H7 (cell line): ENCODE results near the gene EML2. TPM values are rescaled to one million over a fixed set of nuclear protein-coding genes. Genes with fewer than 3 reads are reported as not detected.
"Not testable (repeated sequence)": the region's sequence is repeated elsewhere in the genome, so short reads cannot be mapped to it uniquely, and the experiment has no call there.

ENCODE experiments used
- DNase-seq: peaks from one replicate; pipeline ENCODE4 v3.0.0; 2012
- H3K27me3 ChIP-seq: 2 replicates; pipeline ENCODE4 v1.6.0; 2011; ENCODE audit warnings: mild to moderate bottlenecking, low read length; ENCODE audit not compliant: control insufficient read depth, insufficient read depth
- H3K36me3 ChIP-seq: replicated peaks from 2 replicates; pipeline ENCODE4 v1.5.1; 2011; ENCODE audit warnings: low read length; ENCODE audit not compliant: control insufficient read depth, insufficient read depth
- H3K4me3 ChIP-seq: 2 replicates; pipeline ENCODE4 v1.5.1; 2011; ENCODE audit warnings: low read depth, mild to moderate bottlenecking, control low read depth, low read length, moderate library complexity; ENCODE audit not compliant: insufficient read depth
- total RNA-seq: library from RNA; depleted of rRNA; stranded (reverse); fragments of >200 nt; shearing (Covaris generic); gene quantifications from 2 replicates; pipeline ENCODE4 v1.2.3, GENCODE V29; 2014

EML2 gene
- total RNA-seq, 1 experiment from 2014 or later: 42.5 TPM

DNA sequence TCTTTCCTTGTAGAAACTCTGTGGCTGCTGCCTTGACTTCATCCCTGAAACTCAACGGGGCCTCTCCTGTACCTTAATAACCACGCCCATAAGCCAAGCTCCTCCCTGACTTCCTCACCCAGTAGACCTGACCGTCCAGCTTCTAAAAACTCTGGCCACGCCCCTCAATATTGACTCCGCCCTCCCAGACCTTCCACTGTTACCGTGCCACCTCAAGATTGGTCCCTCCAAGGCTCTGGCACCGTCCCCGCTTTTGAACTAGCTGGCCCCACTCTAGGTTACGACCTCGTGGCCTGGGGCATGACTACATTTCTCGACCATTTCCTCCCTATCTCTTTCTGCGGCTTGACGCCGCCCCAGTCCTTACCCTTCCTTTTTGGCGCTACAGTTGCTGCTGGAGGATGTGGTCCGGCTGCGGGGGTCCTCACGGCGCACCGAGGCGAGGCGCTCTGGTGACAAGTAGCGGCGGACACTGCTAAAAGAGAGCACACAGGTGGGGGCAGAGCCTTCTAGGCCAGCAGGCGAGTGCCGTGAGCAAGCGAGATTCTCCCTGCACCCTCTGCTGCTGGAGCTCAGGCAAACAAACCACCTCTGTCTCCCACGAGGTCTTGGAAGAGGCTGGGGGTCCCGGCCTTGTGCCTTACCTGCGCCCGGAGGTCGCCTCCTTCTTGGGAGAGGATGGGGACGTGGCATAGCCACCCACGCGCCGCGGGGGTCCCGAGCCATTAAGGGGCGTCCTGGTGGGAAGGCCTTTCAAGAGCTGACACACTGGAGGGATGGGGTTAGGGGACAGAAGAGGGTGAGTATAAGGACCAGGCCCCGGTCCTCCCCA lies 2.3 kb upstream of the EML2 start:
- no peaks in the 10 kb centered on the region for H3K36me3 ChIP-seq
- peak overlapping the region; percentile 38 for H3K4me3 ChIP-seq
- peak; percentile 93 for DNase-seq
- peaks cover 8% of the 10 kb centered on the region for H3K27me3 ChIP-seq

DNA sequence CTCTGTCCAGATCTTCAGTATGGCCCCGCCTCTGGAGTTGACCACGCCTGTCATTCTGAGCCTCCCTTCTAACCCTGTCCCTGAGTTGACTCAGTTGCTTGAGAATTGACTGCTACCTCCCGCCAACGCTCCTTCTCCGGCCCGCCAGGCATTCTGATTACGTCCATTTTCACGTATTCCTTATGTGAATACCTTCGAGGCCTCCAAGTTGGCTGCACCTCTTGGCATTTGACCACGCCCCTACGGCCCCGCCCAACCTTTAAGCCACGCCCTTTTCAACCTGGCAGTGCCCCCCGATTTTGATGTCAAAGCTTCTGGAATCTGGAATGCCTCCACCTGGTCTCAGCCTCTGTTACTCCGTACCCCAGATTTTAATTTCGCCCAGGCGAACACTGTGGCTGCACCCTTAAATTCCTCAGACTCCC lies 1.7 kb upstream of the EML2 start:
- H3K36me3 ChIP-seq: no peaks in the 10 kb centered on the region
- H3K27me3 ChIP-seq: peaks cover 8% of the 10 kb centered on the region
- peak overlapping the region; percentile 38 for H3K4me3 ChIP-seq
- peak; percentile 78 for DNase-seq

DNA sequence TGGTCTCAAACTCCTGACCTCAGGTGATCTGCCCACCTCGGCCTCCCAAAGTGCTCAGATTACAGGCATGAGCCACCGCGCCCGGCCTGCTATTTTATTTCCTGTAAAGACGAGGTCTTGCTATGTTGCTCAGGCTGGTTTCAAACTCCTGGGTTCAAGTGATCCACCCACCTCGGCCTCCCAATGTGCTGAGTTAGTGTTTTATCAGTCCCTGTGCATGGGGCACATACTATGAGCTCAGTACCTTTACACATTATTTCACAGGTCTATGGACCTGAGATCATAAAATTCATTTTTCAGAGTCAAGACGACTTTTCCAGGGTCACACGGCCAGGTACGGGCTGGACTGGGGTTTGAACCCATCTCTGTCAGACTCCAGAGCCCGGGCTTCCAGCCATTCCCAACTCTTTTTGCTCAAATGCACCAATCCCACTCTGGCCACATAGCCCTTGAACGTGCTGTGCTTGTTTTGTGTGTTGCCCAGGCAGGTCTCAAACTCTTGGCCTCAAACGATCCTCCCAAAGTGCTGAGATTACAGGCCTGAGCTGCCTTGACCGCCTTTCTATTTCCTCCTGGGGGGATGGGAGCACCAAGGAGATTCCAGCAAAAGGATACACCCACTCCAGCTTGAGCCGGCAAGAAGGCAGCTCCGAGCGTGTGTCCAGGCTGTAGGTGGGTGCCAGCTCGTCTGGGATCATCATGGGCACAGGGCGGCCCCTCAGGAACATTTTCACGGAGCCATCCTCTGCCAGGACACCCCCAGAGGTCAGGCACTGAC lies 1.1 kb downstream of the EML2 start:
- DNase-seq: peak; percentile 55
- Histone ChIP-seq H3K27me3 (peaks cover 1% of the 10 kb centered on the region; the same call in 1 of the 2 replicates), H3K36me3 (no peaks in the 10 kb centered on the region), H3K4me3 (peak overlapping the region; percentile 59)

DNA sequence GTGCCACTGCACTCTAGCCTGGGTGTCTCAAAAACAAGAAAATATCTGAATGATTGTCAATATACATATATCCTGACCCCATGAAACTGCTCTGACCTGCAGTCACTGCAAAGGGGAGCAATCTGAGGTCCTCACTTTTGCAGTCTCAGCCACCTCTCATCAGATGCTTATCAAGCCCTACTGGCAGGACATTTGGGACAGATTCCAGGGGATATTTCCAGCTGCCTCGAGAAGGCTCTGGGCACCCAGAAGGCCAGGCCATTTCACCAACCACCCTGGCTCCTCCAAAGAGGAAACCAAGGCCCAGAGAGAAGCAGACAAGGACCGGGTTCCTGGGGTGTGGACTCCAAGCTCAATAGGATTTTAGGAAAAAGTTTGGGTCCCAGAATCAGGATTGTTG lies 2.3 kb downstream of the EML2 start:
- H3K36me3 ChIP-seq: no peaks in the 10 kb centered on the region
- no peak overlapping the region for H3K4me3 ChIP-seq
- no peaks in the 10 kb centered on the region for H3K27me3 ChIP-seq
- no peak for DNase-seq

DNA sequence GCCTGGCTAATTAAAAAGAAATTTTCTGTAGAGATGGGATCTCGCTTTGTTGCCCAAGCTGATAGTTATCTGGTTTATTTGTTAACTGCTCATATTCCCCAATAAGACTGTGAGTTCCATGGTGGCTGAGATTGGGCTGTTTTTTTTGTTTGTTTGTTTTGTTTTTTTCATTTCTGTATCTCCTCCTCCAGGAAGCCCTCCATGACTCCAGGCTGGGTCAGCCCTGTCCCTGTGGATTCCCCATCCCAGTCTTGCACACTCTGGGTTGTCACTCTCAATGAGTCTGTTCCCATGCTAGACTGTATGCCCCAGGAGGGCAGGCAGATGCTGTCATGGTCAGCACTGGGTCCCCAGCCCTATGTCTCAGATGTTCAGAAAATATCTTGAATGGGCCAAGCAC lies 2.9 kb downstream of the EML2 start:
- Histone ChIP-seq H3K27me3 (no peaks in the 10 kb centered on the region), H3K4me3 (no peak overlapping the region), H3K36me3 (no peaks in the 10 kb centered on the region)
- DNase-seq: no peak

DNA sequence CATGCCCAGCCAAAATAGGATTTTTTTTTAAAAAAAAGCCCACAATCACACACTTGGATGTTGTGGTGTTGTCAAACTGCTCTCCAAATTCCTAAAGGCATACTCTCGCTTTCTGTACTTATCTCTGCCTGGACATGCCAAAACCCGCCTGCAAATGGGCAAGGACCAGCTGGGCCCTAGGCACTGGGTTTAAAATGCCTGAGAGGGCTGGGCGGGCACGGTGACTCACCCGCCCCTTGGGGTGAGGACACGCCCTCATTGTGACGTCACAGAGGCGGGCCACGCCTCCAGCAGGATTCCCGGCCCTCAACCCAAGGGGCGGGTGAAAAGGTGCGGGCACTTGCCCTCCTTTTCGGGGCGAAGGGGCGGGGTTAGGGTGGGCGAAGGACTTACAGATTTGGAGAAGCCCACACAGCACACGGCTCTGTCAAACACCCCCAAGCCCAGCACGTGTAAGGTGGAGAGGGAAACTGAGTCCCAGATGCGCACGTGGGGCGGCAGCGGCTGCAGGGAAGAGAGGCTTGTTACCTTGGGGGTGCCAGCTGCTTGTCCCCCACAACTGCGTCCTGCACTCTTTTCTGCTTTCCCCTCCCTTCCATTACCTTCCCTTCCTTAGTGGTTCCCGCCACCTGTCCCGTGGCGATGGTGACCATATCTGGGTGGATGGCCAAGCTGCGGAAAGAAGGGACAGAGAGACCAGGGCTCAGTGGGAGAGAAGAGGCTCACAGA lies 6.6 kb downstream of the EML2 start:
- H3K4me3 ChIP-seq: peak overlapping the region; percentile 33
- no peaks in the 10 kb centered on the region for H3K27me3 ChIP-seq
- H3K36me3 ChIP-seq: 0 out of 2 replicates have a peak, but pooled peaks cover 1% of the 10 kb centered on the region
- DNase-seq: peak; percentile 99

DNA sequence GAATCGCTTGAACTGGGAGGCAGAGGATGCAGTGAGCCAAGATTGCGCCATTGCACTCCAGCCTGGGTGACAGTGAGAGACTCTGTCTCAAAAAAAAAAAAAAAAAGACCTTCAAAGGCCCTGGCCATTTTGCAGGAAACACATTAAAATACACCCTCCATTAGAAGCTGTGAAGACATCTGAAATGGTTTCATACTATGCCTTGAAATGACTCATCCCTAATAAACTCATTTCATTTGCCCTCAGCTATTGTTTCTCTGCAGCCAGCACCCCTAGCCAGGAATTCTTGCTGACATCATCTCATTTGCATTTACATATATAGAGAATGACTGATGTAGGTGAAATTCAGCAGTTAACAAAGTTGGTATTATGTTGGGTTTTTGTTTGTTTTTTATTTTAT lies 8.7 kb downstream of the EML2 start:
- Histone ChIP-seq H3K27me3 (no peaks in the 10 kb centered on the region), H3K36me3 (peaks cover 1% of the 10 kb centered on the region; the same call in 1 of the 2 replicates), H3K4me3 (no peak overlapping the region)
- peak; percentile 61 for DNase-seq

DNA sequence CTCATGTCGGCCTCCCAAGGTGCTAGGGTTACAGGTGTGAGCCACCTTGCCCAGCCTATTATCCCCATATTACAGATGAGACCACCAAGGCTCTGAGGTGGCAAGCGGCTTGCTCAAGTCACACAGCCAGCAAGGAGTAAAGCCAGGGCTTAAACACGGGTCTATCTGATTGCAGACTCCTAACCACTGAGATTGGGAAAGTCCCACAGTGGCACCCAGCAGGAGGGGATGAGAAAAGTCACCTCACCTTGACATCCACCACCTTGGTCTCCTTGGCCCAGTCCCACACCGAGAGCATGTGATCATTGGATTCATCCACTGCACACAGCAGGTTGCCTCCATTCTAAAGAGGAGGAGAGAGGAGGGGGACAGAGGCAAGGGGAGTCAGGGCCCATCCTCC lies 9.5 kb downstream of the EML2 start:
- Histone ChIP-seq H3K4me3 (no peak overlapping the region), H3K27me3 (no peaks in the 10 kb centered on the region), H3K36me3 (peaks cover 1% of the 10 kb centered on the region; the same call in 1 of the 2 replicates)
- no peak for DNase-seq

DNA sequence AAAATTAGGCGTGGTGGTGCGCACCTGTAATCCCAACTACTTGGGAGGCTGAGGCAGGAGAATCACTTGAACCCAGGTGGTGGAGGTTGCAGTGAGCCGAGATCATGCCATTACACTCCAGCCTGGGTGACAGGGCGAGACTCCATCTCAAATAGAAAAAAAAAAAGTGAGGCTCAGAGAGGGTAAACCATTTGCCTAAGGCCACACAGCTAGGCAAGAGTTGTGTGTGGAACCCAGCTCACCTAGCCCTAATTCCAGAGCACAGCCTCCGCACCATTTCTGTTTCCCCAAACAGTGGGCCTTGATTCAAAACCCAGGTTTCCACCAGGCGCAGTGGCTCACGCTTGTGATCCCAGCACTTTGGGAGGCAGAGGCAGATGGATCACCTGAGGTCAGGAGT lies 11.0 kb downstream of the EML2 start:
- not testable (repeated sequence) for H3K27me3 ChIP-seq, H3K36me3 ChIP-seq, H3K4me3 ChIP-seq, DNase-seq

DNA sequence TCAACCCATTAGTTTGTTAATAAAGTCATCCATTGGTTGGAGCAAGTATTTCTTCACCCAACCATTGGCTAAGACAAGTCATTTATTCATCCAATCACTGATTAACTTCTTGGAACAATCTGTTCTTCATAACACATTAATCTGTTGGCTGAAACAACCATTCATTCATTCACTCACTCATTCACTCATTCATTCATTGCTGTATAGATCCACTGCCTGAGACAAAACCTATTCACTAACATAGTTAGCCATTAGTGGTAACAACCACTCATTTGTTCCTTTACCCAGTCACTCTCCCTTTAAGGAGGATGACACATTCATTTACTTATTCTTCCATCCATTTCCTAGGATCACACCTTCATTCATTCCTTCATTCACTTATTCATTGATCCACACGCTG lies 15.2 kb downstream of the EML2 start:
- Histone ChIP-seq H3K4me3 (no peak overlapping the region), H3K27me3 (no peaks in the 10 kb centered on the region), H3K36me3 (peaks cover 3% of the 10 kb centered on the region)
- no peak for DNase-seq

DNA sequence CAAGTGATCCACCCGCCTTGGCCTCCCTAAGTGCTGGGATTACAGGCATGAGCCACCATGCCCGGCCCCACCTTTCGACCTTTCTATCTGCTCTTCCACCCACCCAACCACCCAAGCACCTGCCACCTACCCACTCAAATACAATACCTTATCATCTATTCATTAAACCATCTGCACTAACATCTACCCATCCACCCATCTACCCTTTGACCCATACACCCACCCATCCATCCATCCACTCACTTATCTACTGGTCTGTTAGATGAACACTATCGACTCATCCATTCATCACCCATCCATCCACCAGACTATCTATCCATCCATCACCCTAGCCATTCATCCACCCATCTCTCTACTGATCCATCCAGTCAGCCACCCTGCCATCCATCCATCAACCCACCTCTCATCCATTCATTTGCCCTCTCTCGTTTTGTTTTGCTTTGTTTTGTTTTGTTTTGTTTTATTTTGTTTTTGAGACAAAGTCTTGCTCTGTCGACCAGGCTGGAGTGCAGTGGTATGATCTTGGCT lies 17.2 kb downstream of the EML2 start:
- Histone ChIP-seq H3K36me3 (peaks cover 2% of the 10 kb centered on the region), H3K27me3 (no peaks in the 10 kb centered on the region), H3K4me3 (no peak overlapping the region)
- DNase-seq: no peak

DNA sequence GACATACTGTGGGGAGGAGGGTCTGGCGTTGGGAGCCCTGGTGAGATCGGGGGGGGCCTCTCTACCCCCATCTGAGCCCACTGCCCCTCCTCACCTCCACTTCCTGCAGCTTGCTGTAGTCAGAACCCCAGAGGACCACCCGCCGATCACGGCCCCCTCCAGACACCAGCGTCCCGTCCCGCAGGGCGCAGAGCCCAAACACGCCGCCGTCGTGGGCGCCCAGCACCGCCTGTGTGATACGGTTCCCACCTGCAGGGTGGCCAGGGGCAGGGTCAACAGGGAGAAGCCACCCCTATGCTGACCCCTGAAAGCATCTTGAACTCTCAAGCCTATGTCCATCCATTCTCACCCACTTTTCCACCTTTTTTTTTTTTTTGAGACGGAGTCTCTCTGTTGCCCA lies 17.8 kb downstream of the EML2 start:
- peaks cover 2% of the 10 kb centered on the region for H3K36me3 ChIP-seq
- no peaks in the 10 kb centered on the region for H3K27me3 ChIP-seq
- peak; percentile 44 for DNase-seq
- H3K4me3 ChIP-seq: no peak overlapping the region

DNA sequence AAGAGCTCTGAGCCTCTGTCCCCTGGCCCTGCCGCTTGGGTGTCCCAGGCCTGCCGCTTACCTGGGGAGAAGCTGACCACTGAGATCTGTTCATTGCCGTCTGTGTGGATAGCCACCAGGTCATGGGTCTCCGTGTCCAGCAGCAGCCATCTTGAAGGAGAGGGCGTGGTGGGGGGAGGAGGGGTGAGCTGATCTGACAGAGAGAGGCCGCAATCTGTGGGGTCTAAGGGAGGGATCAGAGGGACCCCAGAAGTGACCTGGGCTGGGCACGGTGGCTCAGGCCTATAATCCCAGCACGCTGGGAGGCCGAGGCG lies 22.5 kb downstream of the EML2 start:
- peaks cover 16% of the 10 kb centered on the region for H3K36me3 ChIP-seq
- no peak for DNase-seq
- no peaks in the 10 kb centered on the region for H3K27me3 ChIP-seq
- H3K4me3 ChIP-seq: peak overlapping the region; percentile 80

DNA sequence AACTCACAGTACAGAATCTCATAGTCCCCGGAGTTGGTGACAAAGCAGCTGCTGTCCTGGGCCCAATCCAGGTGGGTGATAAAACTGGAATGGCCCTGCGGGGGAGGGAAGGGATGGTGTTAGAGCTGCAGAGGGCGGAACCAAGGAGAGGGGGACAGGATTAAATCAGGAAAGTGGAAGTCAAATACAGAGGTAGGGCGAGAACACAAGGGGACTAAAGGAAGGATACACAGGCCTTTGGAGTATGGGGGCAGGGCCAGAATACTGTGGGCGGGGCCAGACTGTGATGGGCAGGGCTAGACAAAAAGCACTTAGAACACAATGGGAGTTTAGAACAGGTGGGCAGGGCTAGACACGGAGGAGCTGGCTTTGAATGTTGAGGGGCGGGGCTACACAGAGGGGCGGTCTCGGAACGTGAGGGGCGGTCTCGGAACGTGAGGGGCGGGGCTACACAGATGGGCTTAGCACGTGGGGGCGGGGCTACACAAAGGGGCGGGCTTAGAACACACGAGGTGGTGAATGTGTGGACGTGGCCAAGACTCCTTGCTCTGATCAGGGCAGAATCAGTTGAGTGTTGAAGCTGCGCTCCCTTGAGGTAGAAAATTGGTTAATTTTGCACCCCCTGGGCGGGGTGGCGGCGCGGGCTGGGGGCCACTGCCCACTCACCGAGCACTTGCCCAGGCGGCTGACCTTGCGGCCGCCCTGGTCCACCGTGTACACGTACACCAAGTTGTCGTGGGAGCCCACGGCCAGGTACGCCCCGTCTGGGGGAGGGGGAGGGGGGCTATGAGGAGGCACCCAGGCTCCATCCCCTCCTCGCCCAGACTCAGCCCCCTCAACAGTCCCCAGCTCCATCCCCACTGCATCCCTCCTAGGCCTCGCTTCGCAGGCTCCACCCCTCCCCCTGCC lies 23.1 kb downstream of the EML2 start:
- Histone ChIP-seq H3K4me3 (peak overlapping the region; percentile 80), H3K27me3 (no peaks in the 10 kb centered on the region), H3K36me3 (peaks cover 16% of the 10 kb centered on the region)
- DNase-seq: peak; percentile 97
